Tibial nerve (tissue), 4 donors: ENCODE results near the gene MTUS2.

Experiments
- CTCF ChIP-seq, 5 experiments: fragments of 200-600 bp in 3 of 5; fragments of 450-650 bp in 2 of 5; sonication (generic) in 3 of 5; IDR thresholded peaks; one replicate each; pipeline ENCODE4 v1.5.1; 2016 to 2019; ENCODE audit warnings: antibody characterized with exemption in 5 of 5, mild to moderate bottlenecking in 3 of 5, moderate library complexity in 2 of 5
- EP300 ChIP-seq, 2 donors: sonication (generic); formaldehyde crosslinking; IDR thresholded peaks; one replicate each; pipeline ENCODE4 v1.6.1; 2017; ENCODE audit warnings: antibody characterized with exemption in 2 of 2, mild to moderate bottlenecking in 1 of 2
- POLR2A ChIP-seq, 2 donors: fragments of 450-650 bp; IDR thresholded peaks; one replicate each; pipeline ENCODE4 v1.6.1; 2017; ENCODE audit warnings: antibody characterized with exemption in 2 of 2, mild to moderate bottlenecking in 2 of 2, moderate library complexity in 2 of 2

GRCh38 chr13:29484796-29485195 lies 664.7 kb downstream of the MTUS2 start:
- no peak for TF ChIP-seq CTCF (IDR thresholded peaks at IDR 0.05)
- TF ChIP-seq POLR2A (IDR thresholded peaks at IDR 0.05), result no peak
- TF ChIP-seq EP300 (IDR thresholded peaks at IDR 0.05), result no peak
